ENCODE results near the gene ITGA5.

The ITGA5 gene

DNA sequence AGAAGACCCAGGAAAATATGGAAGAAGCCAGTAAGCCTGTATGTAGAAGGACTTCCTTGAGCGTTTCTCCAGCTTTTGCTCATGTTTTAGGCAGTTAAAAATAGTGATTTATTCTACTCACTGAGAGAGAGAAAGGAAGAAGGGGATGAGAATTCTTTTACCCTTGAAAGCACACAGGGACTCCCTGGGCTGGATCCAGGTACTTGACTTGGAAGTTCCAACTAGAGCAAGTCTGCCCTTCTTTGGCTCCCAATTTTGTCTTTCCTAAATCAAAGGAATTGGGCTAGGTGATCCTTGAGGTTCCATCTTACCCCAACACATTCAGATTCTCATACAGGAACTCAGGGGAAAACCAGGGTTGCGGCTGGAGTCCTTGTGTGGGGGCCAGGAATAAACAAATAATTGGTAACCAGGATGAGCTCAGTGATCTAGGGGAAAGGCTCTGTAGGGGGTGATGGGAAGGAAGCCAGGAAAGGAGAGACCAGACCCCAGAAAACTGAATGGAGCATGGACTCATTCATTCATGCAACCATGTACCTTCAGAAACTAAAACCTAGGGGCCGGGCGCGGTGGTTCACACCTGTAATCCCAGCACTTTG, 11.5 kb upstream of the ITGA5 start:
- DNase-seq (ENCODE audit: low read depth), result no peak

- DNase-seq (ENCODE audit: low read depth), result no peak
These were observed 10.0 kb upstream of the ITGA5 start for GRCh38 chr12:54429014-54429471.

DNA sequence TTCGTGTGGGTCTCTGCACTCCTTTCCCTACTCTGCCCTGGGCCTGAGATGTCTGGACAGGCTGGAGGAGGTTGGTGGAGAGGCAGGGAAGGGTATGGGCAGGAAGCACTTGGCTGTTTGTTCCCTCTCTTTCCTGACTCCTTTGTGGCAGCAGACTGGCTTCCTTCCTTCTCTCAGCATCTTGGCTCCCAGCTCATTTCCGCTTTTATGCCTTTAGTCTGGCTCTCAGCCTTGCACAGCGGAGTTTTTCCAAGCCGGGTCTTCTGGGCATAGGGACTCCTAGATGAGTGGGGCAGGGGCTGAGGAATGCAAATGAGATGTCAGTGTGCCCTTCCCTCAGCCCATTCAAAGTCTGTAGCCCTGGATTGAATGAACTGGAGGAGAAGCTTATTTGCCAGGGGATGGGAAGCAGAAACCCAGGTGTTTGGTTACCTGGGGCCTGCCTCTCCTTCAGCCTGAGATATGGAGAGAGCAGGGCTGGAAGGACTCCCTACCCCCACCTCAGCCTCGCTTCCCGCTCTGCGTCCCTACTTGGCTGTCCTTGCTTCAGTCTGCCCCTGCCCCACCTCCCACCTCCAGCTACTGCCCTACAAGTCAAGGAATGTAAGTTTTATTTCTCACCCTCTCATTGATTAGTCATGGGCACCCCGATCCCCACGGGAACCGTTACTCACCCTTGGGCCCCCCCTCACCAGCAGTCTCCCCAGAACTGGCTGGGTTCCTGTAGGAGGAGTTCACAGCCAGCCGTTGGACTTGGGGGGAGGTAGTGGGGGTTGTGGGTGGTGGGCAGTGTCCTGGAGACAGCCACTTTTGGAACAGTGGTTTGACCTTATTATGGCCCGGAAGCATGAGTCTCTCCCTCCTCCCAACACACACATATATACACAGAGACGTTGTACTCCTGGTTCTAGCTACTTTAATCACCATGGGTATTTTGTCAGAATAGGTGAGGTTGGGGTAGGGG, 9.3 kb upstream of the ITGA5 start:
- DNase-seq (ENCODE audit: low read depth), result no peak

GRCh38 chr12:54427106-54427505, 8.0 kb upstream of the ITGA5 start:
- no peak for DNase-seq (ENCODE audit: low read depth)

GRCh38 chr12:54426690-54427089, 7.6 kb upstream of the ITGA5 start:
- no peak for DNase-seq (ENCODE audit: low read depth)

GRCh38 chr12:54425702-54426101, 6.6 kb upstream of the ITGA5 start:
- no peak for DNase-seq (ENCODE audit: low read depth)

- DNase-seq (ENCODE audit: low read depth), result no peak
These were observed 5.2 kb upstream of the ITGA5 start for GRCh38 chr12:54424224-54424623.

- DNase-seq (ENCODE audit: low read depth), result no peak
These were observed 4.7 kb upstream of the ITGA5 start for GRCh38 chr12:54423816-54424150.

DNA sequence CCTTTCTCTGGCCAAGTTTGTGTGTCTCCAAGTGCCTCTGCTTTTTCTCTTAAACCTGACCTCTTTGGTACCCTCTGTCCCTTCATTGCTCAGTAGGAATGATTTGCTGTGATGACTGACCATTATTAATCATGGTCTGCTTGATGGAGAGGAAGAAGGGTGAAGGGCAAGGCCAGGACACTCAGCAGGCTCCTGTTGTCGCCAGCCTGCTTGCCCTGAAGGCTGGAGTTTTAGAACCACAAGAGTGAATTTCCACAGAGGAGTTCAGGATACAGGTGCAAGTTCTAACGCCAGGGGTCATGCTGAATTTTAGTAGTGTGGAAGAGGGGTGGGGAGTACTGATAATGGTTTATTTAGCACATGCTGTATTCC, 2.8 kb upstream of the ITGA5 start:
- no peak for DNase-seq (ENCODE audit: low read depth)

GRCh38 chr12:54421175-54421878, 2.3 kb upstream of the ITGA5 start:
- DNase-seq (ENCODE audit: low read depth), result no peak

GRCh38 chr12:54420766-54421144, 1.7 kb upstream of the ITGA5 start:
- DNase-seq (ENCODE audit: low read depth), result no peak

GRCh38 chr12:54418441-54419087, 502 bp downstream of the ITGA5 start:
- DNase-seq (ENCODE audit: low read depth), result no peak

GRCh38 chr12:54417712-54418440, 1.2 kb downstream of the ITGA5 start:
- no peak for DNase-seq (ENCODE audit: low read depth)

GRCh38 chr12:54416687-54417603, 2.1 kb downstream of the ITGA5 start:
- DNase-seq (ENCODE audit: low read depth), result no peak

GRCh38 chr12:54415221-54415929, 3.7 kb downstream of the ITGA5 start:
- DNase-seq (ENCODE audit: low read depth), result no peak

- no peak for DNase-seq (ENCODE audit: low read depth)
These were observed 5.5 kb downstream of the ITGA5 start for GRCh38 chr12:54413284-54414190.

GRCh38 chr12:54412786-54413185, 6.3 kb downstream of the ITGA5 start:
- no peak for DNase-seq (ENCODE audit: low read depth)

- DNase-seq (ENCODE audit: low read depth), result no peak
These were observed 6.7 kb downstream of the ITGA5 start for GRCh38 chr12:54412348-54412747.
